HG02642 (cell line): Measurements from ENCODE around the gene HAGHL.
"Not testable (repeated sequence)": the region's sequence is repeated elsewhere in the genome, so short reads cannot be mapped to it uniquely, and the experiment has no call there.

Experiments
- ATAC-seq: cut with Tn5 transposase; IDR thresholded peaks from one replicate; pipeline ENCODE4 v1.9.1; 2021; ENCODE audit warnings: mild to moderate bottlenecking; ENCODE audit not compliant: unreplicated experiment, poor library complexity

The HAGHL gene

GRCh38 chr16:705431-706188, 21.3 kb upstream of the HAGHL start, which contains the start of gene FBXL16:
Gene FBXL16, minus strand, starts transcription at chr16:705801. Its CDS starts 8,396 bp downstream, at chr16:697405.
- no peak for ATAC-seq

GRCh38 chr16:706189-707061, 20.5 kb upstream of the HAGHL start:
- ATAC-seq = no peak

GRCh38 chr16:707062-707538, 19.8 kb upstream of the HAGHL start:
- ATAC-seq = no peak

- ATAC-seq = no peak
Observed at GRCh38 chr16:708019-708418, 18.9 kb upstream of the HAGHL start.

- no peak for ATAC-seq
Observed at GRCh38 chr16:708959-709358, 17.9 kb upstream of the HAGHL start.

GRCh38 chr16:709566-710499, 17.1 kb upstream of the HAGHL start:
- ATAC-seq = no peak

GRCh38 chr16:710500-711075, 16.3 kb upstream of the HAGHL start:
- ATAC-seq = no peak

- ATAC-seq = no peak
Observed at GRCh38 chr16:711084-711483, 15.8 kb upstream of the HAGHL start.

DNA sequence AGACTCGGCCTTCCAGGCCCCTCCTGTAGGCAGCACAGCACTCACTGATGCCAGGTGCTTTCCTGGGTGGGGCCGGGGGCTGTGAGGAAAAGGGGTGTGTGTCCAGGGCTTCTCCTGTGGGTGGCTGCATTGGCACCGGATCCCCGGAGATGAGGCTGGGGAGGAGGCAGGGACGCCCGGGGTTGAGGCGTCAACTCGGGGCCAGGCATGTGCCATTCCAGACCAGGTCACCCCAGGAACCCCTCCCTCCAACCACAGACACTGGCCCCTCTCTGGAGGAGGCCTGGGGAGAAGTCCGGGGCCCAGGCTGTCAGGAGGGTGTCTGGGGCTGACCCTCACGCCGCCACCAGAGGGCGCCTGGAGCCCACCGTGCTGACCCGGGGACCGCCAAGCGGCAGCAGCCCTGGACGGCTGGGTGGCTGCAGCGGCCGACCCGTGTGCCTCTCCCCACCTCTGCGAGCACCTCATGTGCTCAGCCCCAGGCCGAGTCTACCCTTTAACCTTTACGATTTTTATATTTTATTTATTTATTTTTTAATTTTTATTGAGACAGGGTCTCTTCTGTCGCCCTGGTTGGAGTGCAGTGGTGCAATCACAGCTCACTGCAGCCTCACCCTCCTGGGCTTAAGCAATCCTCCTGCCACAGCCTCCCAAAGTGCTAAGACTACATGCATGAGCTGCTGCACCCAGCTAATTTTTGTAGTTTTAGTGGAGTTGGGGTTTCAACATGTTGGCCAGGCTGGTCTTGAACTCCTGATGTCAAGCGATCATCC, 15.2 kb upstream of the HAGHL start:
- no peak for ATAC-seq

GRCh38 chr16:712740-713250, 14.1 kb upstream of the HAGHL start:
- ATAC-seq = not testable (repeated sequence)

DNA sequence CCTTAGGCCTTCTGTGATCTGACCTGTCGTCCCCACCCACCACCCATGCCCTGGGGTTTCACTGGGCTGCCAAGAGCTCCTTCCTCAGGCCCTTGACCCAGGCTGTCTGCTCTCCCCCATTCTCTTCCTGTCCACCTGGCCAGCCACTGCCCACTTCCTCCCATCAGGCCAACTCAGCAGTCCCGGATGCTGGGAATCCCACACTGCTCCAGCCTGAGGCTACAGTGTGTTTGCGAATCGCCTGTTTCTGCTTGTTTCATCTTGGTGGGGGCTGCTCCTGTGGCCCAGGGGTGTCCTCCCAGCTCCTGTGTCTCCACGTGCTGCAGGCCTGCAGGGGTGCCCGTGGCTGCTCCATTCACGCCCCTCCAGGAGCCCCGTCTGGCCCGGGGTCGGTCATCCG, 12.8 kb upstream of the HAGHL start:
- no peak for ATAC-seq

GRCh38 chr16:714558-715476, 12.1 kb upstream of the HAGHL start, which contains the start of gene METRN:
Gene METRN, plus strand, starts transcription at chr16:715118. Its CDS starts 172 bp downstream, at chr16:715290.
- ATAC-seq = peak; percentile 69

DNA sequence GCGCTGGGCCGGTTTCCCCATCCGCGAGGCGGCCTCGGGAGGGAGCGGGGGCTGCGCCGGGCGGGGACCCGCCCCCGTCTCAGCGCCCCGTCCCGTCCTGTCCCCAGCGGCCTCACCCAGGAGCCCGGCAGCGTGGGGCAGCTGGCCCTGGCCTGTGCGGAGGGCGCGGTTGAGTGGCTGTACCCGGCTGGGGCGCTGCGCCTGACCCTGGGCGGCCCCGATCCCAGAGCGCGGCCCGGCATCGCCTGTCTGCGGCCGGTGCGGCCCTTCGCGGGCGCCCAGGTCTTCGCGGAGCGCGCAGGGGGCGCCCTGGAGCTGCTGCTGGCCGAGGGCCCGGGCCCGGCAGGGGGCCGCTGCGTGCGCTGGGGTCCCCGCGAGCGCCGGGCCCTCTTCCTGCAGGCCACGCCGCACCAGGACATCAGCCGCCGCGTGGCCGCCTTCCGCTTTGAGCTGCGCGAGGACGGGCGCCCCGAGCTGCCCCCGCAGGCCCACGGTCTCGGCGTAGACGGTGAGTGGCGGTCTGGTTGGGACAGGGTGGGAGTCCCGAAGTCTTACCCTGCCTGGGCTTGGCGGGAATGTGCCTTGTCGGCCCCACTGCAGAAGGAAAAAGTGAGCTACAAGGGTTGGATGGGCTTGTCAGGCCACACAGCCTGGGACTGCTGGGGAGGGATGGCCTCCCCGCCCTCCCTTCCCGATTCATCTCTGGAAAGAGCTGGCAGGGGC, 11.3 kb upstream of the HAGHL start:
- ATAC-seq = peak; percentile 11

- ATAC-seq = no peak
Observed at GRCh38 chr16:716200-716568, 10.7 kb upstream of the HAGHL start.

DNA sequence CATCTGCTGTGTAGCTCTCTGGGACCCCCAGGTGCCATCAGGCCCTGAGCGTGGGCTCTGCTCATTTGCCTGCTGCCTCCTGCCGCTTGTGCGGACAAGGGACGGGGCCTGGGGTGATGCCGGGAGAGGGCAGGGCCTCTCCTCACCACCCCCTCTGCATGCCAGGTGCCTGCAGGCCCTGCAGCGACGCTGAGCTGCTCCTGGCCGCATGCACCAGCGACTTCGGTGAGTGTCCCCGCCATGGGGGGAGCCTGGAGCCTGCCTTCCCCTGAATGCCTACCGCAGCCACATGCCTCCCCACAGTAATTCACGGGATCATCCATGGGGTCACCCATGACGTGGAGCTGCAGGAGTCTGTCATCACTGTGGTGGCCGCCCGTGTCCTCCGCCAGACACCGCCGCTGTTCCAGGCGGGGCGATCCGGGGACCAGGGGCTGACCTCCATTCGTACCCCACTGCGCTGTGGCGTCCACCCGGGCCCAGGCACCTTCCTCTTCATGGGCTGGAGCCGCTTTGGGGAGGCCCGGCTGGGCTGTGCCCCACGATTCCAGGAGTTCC, 10.1 kb upstream of the HAGHL start:
- no peak for ATAC-seq

DNA sequence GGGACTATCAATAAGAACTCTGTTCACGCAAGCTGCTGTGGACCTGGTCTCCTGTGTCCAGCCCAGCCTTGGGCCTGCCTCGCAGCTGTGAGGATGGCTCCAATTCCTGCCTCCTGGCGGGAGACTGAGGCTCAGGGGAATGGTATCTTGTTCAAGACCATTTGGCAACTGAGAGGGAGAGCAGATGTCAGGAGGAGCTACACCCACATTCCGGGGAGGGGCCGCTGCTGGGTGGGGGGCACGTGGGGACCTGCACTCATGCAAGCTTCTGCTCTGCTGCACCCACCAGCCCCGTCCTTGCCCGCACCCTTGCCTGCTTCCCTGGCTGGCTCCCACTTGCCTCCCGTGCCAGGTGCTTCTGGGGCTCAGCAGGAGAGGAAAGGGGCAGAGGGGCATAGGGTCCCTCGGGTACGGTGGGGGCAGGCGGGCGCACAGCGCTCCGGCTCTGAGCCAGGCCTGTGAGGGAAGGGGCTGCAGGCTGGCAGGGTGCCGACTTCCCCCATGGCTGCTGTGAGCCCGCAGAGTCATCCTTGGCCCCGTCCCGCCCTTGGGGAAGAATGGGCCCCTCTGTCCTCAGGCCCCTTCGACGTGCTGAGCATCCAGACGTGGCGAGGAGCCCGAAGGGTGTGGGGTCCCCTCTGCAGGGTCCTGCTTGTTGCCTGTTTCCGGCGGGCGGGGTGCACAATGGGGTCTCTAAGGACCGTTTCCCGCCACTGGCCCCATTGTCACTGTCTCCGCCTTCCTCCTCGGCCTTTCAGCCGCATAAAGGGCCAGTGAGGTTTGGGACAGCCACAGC, 9.3 kb upstream of the HAGHL start:
- no peak for ATAC-seq
